ENCODE measurements around the gene CFAP99. TPM values are rescaled to one million over a fixed set of nuclear protein-coding genes. Genes with fewer than 3 reads are reported as not detected.

Gene CFAP99
- total and polyA plus RNA-seq, 2 donors (not counting 1 experiment from before 2014, with no cell fraction given), result not detected

GRCh38 chr4:2408401-2408958 is 10.3 kb upstream of the CFAP99 start:
- CTCF ChIA-PET, result no interaction called here
- H3K79me2 ChIP-seq (ENCODE audit: control insufficient read depth, insufficient read depth, low read length), result no peaks in the 10 kb centered on the region
- POLR2A ChIA-PET, result no interaction called here
- H3K9me3 ChIP-seq (ENCODE audit: control extremely low read depth in 1 of 3, control insufficient read depth in 2 of 3, insufficient read depth in 1 of 3, low read length in 2 of 3), result peaks cover 0 to 5% (median 0%) of the 10 kb centered on the region in 3 donors
- intact Hi-C loops (cut with micrococcal nuclease), result no loop called here
- H3K9ac ChIP-seq (ENCODE audit: low read length), result no peak overlapping the region
- TF ChIP-seq CTCF (IDR thresholded peaks at IDR 0.05) (no peak), EZH2 (IDR thresholded peaks at IDR 0.05; ENCODE audit: borderline replicate concordance, insufficient read depth, low read depth, low read length, poor library complexity, severe bottlenecking) (no peak)
- no peak overlapping the region for H3K27ac ChIP-seq (ENCODE audit: low read length in 2 of 2)
- H3K4me1 ChIP-seq (ENCODE audit: control insufficient read depth in 2 of 2, insufficient read depth in 2 of 2, low read length in 2 of 2), result peaks cover 14 to 16% of the 10 kb centered on the region in 2 donors
- H3K27me3 Mint-ChIP-seq, result peaks cover 7% of the 10 kb centered on the region
- H3K4me3 ChIP-seq (ENCODE audit: control extremely low read depth in 1 of 5, extremely low read depth in 1 of 5, insufficient read depth in 1 of 5, low read depth in 2 of 5, low read length in 4 of 5), result no peak overlapping the region
- H2AFZ ChIP-seq (ENCODE audit: insufficient read depth, low read depth, low read length, poor library complexity, severe bottlenecking), result no peak overlapping the region
- ATAC-seq (ENCODE audit: low read depth) (no peak), DNase-seq (no peak)
- 74% methylated on average over 12 of the region's 15 CpGs for WGBS (ENCODE audit: insufficient coverage)
- no peaks in the 10 kb centered on the region for H3K36me3 ChIP-seq (replicated peaks in 1 of 2; ENCODE audit: control extremely low read depth in 1 of 2, control insufficient read depth in 1 of 2, extremely low read depth in 1 of 2, insufficient read depth in 2 of 2, low read length in 1 of 2)
- no peak overlapping the region for H3K4me2 ChIP-seq (replicated peaks; ENCODE audit: low read depth, low read length, poor library complexity, severe bottlenecking)
- H4K20me1 ChIP-seq (ENCODE audit: control insufficient read depth, insufficient read depth, low read length, poor library complexity, severe bottlenecking), result no peaks in the 10 kb centered on the region
- no peak overlapping the region for H3K27ac Mint-ChIP-seq
- no peak overlapping the region for H3K4me3 Mint-ChIP-seq
- no peaks in the 10 kb centered on the region for H3K9me3 Mint-ChIP-seq (ENCODE audit: insufficient read depth)
- H3K27me3 ChIP-seq (replicated peaks in 1 of 4; ENCODE audit: control extremely low read depth in 1 of 4, control insufficient read depth in 3 of 4, insufficient read depth in 4 of 4, low read length in 3 of 4), result peaks cover 0 to 20% (median 3%) of the 10 kb centered on the region in 4 experiments
- H3K4me1 Mint-ChIP-seq, result peaks cover 14% of the 10 kb centered on the region

- intact Hi-C loops (cut with micrococcal nuclease), result no loop called here
- Histone ChIP-seq H3K27me3 (replicated peaks in 1 of 4; ENCODE audit: control extremely low read depth in 1 of 4, control insufficient read depth in 3 of 4, insufficient read depth in 4 of 4, low read length in 3 of 4) (peaks cover 0 to 25% (median 4%) of the 10 kb centered on the region in 4 experiments), H3K9ac (ENCODE audit: low read length) (no peak overlapping the region), H3K36me3 (replicated peaks in 1 of 2; ENCODE audit: control extremely low read depth in 1 of 2, control insufficient read depth in 1 of 2, extremely low read depth in 1 of 2, insufficient read depth in 2 of 2, low read length in 1 of 2) (no peaks in the 10 kb centered on the region), H2AFZ (ENCODE audit: insufficient read depth, low read depth, low read length, poor library complexity, severe bottlenecking) (no peak overlapping the region), H3K9me3 (ENCODE audit: control extremely low read depth in 1 of 3, control insufficient read depth in 2 of 3, insufficient read depth in 1 of 3, low read length in 2 of 3) (peaks cover 0 to 5% (median 0%) of the 10 kb centered on the region in 3 donors), H3K79me2 (ENCODE audit: control insufficient read depth, insufficient read depth, low read length) (no peaks in the 10 kb centered on the region), H3K27ac (ENCODE audit: low read length in 2 of 2) (no peak overlapping the region), H3K4me3 (ENCODE audit: control extremely low read depth in 1 of 5, extremely low read depth in 1 of 5, insufficient read depth in 1 of 5, low read depth in 2 of 5, low read length in 4 of 5) (no peak overlapping the region), H4K20me1 (ENCODE audit: control insufficient read depth, insufficient read depth, low read length, poor library complexity, severe bottlenecking) (no peaks in the 10 kb centered on the region), H3K4me2 (replicated peaks; ENCODE audit: low read depth, low read length, poor library complexity, severe bottlenecking) (no peak overlapping the region), H3K4me1 (ENCODE audit: control insufficient read depth in 2 of 2, insufficient read depth in 2 of 2, low read length in 2 of 2) (peaks cover 19 to 21% of the 10 kb centered on the region in 2 donors)
- H3K27me3 Mint-ChIP-seq, result peaks cover 7% of the 10 kb centered on the region
- no peak for DNase-seq
- no peak overlapping the region for H3K4me3 Mint-ChIP-seq
- 94% methylated on average over 10 of the region's 10 CpGs for WGBS (ENCODE audit: insufficient coverage)
- no peak for ATAC-seq (ENCODE audit: low read depth)
- no peaks in the 10 kb centered on the region for H3K9me3 Mint-ChIP-seq (ENCODE audit: insufficient read depth)
- peaks cover 19% of the 10 kb centered on the region for H3K4me1 Mint-ChIP-seq
- TF ChIP-seq CTCF (IDR thresholded peaks at IDR 0.05) (no peak), EZH2 (IDR thresholded peaks at IDR 0.05; ENCODE audit: borderline replicate concordance, insufficient read depth, low read depth, low read length, poor library complexity, severe bottlenecking) (no peak)
- CTCF ChIA-PET, result no interaction called here
- POLR2A ChIA-PET, result no interaction called here
- no peak overlapping the region for H3K27ac Mint-ChIP-seq
Observed at GRCh38 chr4:2408976-2409375, 9.8 kb upstream of the CFAP99 start.

Data from B cell (primary cell).